HG03159 (cell line): ENCODE measurements around the gene HIVEP2.
A peak's percentile ranks its signal among the peaks of the same experiment; 100 is the strongest.

Experiments
- ATAC-seq: cut with Tn5 transposase; IDR thresholded peaks from one replicate; pipeline ENCODE4 v1.9.1; 2021; ENCODE audit warnings: mild to moderate bottlenecking, moderate library complexity; ENCODE audit not compliant: unreplicated experiment

Gene HIVEP2

DNA sequence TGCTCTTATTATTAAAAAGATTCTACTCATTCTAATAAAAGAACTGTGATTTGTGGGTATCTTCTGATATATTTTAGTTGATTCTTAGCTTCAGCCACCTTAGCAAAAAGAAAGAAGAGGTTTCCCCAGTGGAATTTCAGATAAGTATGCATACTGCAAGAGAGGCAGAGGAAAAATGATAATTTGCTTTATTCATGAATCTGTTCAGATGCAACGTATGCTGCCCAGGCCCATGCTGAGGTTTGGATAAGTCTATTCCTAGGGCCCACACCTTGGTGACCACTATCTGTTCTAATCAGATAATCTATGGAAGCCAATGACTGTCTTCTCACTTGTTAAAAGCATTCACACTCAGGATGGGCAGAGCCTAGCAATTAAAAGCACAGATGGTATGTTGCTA is 194.0 kb downstream of the HIVEP2 start:
- no peak for ATAC-seq

DNA sequence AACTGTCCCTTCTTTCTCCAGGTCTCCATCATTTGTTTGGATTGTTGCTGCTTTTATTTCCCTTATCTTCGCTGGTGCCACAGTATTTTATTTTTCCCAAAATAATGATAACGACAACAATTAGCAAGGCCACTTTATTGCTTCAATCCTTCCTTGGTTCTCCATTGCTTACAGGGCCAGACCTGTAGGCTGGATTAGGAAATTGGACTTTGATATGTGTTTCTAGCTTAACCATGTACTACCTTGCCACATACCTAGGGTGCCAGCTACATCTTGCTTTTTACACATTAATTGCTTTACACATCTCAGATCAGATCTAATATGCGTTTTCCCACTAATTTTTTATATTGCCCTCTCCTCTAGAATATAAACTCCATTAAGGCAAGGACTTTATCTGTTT is 195.4 kb downstream of the HIVEP2 start:
- no peak for ATAC-seq

DNA sequence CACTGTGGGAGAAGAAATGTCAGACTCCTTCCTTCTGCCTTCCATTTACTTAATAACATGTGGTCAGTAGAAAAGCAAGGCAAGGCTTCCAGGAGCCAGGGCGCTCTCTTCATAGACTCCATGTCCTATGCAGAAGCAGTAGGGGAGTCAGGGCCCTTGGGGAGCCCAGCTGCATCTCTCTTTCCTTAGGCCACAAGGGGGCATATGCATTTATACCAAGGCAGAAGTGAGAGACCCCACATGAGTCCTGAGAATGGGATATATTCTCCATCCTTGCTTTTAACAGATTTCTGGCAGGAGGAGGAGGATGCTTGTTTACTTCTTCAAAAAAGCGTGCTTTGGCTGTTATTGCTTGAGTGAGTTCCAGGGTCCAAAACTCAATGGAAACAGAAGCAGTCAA is 198.5 kb downstream of the HIVEP2 start:
- peak; percentile 78 for ATAC-seq

DNA sequence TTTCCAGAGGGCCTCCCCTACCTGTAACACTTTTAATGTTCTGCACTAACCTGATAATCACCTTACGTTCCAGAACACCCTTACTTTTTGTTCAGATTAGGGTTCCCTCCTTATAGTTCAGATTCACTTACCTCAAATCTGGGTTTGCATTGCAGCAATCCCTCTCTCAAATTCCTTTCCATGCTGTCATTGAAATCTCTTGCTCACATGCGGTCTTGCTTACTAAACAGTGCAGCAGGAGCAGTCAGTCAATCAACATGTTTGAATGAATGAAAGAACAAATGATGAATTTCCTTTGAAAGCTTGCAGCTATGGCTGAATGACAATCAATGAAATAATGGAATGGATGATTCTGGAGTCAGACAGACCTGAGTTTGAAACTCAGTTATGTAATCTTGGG is 200.1 kb downstream of the HIVEP2 start:
- no peak for ATAC-seq

DNA sequence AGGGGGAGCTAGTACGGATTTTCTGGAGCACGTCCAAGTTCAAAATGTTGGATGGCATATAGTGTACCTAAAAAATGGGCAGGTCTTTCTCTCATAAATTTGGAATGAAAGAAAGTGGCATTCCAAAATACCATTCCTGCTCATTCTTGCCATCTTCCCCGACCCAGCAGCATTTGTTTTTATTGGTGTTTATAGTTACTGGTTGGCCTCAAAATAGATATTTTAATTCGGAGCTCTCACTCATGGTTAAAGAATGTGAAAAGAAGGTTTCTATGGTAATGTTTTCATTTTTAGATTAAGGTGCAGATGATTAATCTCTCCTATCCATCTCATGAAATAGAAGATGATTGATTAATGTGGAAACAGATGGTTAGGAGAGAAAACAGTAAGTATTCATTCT is 204.5 kb downstream of the HIVEP2 start:
- no peak for ATAC-seq

DNA sequence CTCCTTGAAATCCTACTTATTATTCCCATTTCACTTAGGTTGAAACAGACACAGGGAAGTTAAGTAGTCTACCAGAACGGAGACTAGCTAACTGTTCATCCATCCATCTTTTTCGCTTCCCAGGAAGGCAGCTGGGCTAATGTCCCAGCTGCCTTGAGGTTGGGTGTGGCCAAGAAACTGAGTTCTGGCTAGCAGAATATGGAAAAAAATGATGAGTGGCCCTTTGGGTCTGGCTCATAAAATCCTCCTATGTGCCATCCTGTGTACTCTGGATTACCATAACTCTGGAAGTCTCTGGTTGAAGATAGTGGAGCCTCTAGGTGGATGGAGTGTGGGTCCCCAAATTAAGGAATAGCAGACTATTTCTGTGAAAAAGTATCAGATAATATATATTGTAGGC is 206.2 kb downstream of the HIVEP2 start:
- ATAC-seq: no peak

DNA sequence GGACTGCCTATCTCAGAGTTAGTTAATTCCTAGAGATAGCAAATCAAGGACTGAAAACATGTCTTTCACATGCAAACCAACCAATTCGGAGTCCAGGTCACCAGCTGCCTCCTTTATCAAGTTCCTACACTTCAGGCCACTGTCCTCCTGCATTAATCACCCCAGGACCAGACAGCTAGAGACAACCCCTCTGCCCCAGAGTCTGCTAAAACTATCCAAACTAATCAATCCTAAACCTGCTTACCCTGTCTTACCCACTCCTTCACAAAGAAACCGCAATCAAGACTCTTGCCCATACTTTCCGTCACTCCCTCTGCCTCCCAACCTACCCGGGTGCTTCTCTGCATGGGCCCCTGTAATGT is 207.0 kb downstream of the HIVEP2 start:
- no peak for ATAC-seq

DNA sequence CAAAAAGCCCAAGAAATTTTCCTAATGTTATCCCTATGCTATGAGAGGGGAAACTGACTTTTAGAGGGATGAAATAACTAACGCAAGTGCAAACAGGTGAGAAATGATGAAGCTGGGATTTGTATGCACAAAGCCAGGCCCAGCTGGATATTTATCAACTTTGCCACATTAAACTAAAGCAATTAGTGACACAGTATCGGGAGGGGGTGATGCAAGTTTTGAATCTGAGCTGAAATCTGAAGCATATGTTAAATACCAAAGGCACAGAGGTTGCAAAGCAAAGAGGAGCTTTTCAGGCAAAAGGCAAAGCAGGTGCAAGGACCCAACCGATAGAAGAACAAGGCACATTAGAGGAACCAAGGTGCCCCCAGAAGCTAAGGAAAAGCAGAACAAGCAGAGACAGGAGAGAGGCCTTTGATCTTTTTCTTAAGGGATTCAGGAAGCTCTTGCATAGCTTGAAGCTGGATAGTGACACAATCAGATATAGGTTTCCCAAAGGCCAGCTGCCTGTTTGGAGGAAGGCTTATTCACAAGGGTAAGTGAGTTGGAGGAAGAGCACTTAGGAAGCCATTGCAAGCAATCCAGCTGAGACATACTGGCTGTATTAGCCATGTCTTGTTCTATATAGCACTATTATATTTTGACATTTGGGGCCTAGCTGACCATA is 207.5 kb downstream of the HIVEP2 start:
- no peak for ATAC-seq

DNA sequence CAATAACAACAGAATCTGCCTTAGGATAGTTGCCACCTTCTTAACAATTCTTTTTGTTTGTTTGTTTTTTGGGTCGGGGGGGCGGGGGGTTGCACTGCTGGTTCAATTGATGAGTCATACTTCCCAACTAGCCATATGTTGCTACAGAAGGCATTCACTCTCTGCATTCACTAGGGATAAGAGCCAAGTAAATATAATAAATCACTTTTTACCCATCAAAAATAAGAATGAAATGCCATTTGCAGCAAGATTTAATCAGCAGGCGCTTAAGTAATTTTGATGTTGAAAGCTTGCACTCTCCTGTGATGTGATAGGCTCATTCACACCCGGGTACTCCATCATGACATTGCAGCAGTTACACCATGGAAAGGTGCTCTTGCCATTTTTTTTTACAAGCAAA is 209.8 kb downstream of the HIVEP2 start:
- no peak for ATAC-seq

DNA sequence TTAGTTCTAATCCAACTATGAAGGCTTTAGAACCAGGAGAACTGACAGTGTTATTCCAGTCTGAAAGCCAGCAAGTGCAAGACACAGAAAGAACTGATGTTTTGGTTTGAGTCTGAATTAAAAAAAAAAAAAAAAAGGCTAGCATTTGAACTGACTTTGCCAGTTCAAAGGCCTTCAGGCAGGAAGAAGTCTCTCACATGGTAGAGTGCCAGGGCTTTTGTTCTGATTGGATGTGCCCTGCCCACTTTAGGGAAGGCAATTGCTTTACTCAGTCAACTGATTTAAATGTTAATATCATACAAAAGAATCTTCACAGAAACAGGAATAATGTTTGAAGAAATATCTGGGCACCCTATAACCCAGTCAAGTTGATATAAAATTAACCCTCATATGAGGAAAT is 212.2 kb downstream of the HIVEP2 start:
- no peak for ATAC-seq

DNA sequence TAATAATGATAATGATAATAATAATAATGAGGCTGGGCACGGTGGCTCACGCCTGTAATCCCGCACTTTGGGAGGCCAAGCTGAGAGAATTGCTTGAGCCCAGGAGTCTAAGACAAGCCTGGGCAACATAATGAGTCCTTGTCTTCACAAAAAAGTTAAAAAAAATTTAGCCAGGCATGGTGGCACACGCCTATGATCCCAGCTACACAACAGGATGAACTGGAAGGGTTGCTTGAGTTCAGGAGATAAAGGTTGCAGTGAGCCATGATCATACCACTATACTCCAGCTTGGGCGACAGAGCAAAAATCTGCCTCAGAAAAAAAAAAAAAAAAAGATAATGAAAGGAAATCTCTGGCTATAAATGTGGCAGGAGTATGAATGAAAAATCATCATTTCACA is 213.4 kb downstream of the HIVEP2 start:
- no peak for ATAC-seq

DNA sequence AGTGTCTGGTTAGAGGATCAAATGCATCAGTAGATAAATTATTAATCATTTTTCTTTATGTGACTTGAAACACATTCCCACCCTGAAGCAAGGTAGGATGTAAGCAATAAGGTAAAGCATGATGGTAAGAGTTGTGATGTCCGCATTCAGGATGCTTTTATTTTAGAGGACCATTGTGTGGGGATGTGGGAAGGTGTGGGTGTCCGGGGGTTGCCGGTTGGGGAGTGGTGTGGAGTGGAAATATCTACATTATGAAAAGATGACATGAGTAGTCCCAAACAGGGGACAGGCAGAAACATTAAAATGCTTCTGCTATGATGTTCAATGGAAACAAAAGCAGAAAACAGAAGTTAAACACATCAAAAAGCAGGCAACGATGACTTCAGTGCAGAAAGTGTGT is 215.4 kb downstream of the HIVEP2 start:
- no peak for ATAC-seq

DNA sequence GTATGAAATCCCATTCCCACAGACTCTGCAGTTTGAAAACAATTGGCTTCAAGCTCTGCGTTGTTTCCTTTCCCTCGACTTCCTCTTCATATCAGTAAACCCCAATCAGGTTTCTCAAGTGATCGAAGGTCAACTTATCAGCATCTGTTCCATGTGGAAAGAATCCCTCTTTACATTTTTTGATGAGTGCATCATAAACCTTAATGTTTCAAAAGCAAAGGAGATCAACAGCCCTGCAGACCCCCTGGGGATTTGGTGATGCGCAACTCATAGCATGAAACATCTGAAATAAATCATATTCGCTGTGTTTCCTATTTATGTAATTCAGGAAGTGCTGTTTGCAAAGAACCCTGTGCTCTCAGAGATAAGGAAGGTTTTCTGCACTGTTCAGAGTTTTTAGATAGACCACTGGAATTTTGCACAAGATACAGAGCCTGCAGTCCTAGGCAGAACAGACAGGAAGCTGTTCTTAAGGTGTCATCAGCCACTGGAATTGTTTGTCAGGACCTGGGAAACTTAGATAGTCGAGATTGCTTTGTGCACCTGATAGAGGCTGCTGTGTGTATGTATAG is 216.0 kb downstream of the HIVEP2 start:
- no peak for ATAC-seq

DNA sequence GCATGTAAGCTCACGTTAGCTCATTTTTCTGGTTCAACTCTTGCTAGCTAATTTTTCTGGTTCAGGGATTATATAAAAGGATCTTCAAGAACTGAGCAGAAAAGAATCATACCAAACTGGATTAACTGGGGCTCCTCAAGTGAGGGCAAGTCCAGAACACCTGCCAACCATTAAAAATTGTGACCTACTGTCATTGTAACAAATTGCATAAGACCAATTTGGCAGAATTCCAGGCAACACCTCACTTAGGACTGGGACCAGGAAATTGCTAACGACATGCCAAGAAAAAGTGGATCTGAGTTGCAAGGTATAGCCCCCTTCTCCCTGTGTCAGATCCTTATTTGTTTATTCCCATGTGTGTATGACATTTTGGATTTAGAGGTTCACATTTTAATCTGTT is 216.6 kb downstream of the HIVEP2 start:
- no peak for ATAC-seq

DNA sequence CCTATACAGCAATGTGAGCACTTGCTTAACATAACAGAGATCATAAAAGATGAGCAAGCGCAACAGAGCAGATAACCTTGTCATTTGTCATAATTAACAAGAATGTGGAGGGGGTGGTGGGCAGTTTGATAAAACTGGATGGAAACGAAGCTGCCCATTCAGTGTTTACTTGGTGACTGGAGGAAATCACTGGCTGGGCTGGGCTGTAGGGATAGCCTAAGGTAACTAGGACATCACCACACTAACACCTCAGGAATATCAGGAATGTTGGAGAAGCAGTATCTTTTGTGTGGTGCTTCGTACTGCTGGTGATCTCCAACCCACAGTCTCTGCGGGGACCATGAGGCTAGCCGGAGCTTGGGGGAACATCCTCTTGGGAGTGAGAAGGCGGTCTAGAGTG is 218.4 kb downstream of the HIVEP2 start:
- ATAC-seq: no peak

DNA sequence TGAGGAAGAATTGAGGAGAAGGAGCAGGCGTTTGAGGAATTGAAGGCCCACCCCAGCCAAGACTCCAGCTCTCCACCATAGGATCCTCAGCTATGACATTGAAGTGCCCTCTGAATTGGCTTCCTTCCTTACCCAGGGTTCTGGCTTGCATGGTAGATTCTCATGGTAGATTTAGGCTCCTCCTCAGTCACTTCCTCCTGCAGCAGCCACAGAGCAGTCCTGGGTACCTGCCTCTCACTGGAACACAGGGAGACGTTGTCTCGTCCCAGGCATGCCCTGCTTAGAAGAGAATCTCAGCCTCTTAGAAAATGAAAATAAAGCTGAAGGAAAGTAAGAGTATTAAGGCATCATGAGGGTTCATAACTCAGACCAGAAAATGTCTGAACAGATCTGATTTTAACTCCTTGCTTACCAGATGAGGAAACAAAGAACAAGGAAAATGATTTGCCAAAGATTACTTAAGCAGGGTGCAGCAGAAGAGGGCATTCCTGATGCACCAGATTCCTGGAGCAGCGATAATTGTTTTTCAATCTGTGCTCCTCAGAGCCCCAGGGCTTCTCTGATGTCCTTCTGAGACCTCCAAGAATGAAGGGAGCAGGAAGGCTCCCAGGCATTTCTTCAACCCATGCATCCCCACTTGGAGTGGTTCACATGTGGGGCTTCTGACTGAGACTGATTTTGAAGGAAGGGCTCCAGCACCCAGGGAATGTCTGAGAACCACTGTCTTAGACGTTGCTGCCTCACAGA is 219.8 kb downstream of the HIVEP2 start:
- ATAC-seq: no peak

DNA sequence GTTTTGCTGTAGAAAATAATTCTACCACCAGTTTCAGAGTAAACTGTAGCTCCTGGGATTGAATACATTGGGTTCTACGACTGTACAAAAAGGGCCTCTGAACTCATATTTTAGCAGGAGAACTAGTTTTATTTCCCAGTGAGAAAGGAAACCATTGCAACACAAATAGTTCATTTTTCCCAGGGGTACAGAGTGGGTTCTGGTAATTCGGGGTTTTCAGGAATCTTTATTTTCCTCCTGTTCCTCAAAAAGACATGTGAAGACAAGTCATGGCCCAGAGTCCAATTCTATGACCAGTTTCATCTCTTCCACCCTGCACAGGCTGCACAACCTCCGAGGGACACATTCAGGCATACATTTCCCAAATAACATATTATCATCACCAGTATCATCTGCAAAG is 222.1 kb downstream of the HIVEP2 start:
- ATAC-seq: no peak

DNA sequence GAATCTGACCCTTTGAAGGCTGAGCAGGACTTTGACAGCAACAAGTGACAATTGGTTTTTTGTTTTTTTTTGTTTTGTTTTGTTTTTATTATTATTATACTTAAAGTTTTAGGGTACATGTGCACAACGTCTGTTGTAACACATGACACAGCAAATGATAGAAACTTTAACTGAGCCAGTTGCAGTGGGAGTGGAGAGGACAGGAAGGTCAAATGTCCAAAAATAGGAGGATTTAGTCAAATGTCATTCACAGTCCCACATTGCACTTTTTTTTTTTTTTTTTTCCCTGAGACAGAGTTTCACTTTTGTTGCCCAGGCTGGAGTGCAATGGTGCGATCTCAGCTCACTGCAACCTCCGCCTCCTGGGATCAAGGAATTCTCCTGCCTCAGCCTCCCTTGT is 223.0 kb downstream of the HIVEP2 start:
- no peak for ATAC-seq

DNA sequence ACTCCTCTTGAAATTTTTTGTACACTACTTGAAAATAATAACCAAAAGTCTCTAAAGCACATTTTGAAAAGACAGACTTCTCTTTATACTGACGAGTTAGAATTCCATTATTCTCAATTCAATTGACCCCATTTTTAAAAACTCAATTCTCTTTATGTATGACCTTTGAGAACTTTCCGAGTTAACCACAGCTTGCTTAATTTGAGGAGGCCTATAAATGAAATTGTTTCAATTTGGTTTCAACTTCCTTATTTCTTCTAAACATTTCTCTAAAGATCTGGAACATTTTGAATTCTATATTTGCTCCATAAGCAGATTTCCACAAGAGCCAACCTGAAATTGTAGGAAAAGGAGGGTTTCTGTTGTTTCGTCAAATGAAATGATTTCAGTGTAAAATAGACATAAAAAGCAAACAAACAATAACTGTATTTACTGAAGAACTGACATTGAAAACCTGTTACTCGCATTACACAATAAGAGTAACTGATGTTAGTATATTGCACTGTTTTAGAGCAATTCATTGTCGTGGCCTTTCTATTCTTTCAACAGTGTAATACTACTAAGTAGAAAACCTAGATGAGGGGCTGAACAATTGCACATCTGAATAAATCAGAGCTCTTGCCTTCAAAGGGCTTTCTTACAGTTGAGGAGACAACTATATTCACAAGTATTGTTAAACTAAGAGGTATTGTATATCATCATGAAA is 223.6 kb downstream of the HIVEP2 start:
- ATAC-seq: no peak

DNA sequence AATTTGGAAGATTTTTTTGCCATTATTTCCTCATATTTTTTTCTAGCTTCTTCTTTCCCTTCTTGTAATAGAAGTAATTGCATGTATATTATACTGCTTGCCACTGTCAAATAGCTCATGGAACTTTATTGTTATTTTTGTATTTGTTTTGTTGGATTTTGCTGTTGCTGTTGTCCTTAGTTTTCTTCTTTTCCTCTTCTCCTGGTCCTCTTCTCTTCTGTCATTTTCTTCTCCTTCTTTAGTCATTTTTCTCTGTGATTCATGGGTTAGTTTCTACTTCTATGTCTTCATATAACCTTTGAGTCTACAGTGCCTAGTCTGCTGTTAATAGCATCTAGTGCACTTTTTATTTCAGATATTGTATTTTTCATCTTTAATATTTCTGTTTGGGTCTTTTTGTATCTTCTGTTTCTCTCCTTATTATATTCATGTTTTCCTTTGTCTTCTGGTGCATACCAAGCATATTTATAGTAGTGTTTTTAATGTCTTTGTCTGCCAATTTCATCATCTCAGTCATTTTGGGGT is 226.2 kb downstream of the HIVEP2 start:
- ATAC-seq: no peak

DNA sequence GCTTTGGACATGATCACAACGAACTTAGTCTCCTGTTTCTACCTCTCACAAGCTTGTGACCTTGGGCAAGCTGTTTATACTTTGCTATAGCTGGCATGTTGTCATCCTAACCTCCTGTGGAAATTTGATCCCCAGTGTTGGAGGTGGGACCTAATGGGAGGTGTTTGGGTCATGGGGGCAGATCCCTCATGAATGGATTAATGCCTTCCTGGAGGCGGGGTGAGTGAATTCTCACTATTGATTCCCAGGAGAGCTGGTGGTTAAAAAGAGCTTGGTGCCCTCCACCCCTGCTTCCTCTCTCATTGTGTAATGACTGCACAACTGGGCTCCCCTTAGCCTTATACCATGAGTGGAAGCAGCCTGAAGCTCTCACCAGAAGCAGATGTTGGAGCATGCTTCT is 228.9 kb downstream of the HIVEP2 start:
- ATAC-seq: no peak
